SIG-M5 treated with dmso at 0.1 percent for 504 hours (cell line): ENCODE results near the gene HLA-DOA.

Experiments used
- DNase-seq: peaks from one replicate; lab custom pipeline; 2025; ENCODE audit not compliant: unreplicated experiment; lab: John Stamatoyannopoulos, UW

Gene HLA-DOA

GRCh38 chr6:32967151-32968091, 42.0 kb downstream of the HLA-DOA start:
- peak; percentile 70 for DNase-seq

GRCh38 chr6:32964776-32965175, 44.6 kb downstream of the HLA-DOA start:
- no peak for DNase-seq

- no peak for DNase-seq
Observed at GRCh38 chr6:32963866-32964265, 45.5 kb downstream of the HLA-DOA start.

- DNase-seq = no peak
Observed at GRCh38 chr6:32962213-32962826, 47.1 kb downstream of the HLA-DOA start.

GRCh38 chr6:32960563-32960962, 48.8 kb downstream of the HLA-DOA start:
- DNase-seq = no peak

GRCh38 chr6:32956176-32956575, 53.2 kb downstream of the HLA-DOA start:
- DNase-seq = no peak

- DNase-seq = no peak
Observed at GRCh38 chr6:32954986-32955802, 54.2 kb downstream of the HLA-DOA start.

- no peak for DNase-seq
Observed at GRCh38 chr6:32954267-32954666, 55.1 kb downstream of the HLA-DOA start.
